Colon (tissue), 2 donors: Measurements from ENCODE around the gene S100A9.
"Not testable (repeated sequence)": the region's sequence is repeated elsewhere in the genome, so short reads cannot be mapped to it uniquely, and the experiment has no call there.

ENCODE experiments used
- FAIRE-seq: peaks from 2 replicates; lab custom pipeline; 2012; peaks lifted over from hg19 to GRCh38; lab: Jason Lieb, UNC
- donor health status: control.
- donor health status: control.

S100A9 gene

GRCh38 chr1:153345187-153346076, 12.2 kb upstream of the S100A9 start:
- no peak for FAIRE-seq

GRCh38 chr1:153346077-153346723, 11.5 kb upstream of the S100A9 start:
- FAIRE-seq, result no peak

- FAIRE-seq, result not testable (repeated sequence)
These were observed 10.6 kb upstream of the S100A9 start for GRCh38 chr1:153347049-153347448.

DNA sequence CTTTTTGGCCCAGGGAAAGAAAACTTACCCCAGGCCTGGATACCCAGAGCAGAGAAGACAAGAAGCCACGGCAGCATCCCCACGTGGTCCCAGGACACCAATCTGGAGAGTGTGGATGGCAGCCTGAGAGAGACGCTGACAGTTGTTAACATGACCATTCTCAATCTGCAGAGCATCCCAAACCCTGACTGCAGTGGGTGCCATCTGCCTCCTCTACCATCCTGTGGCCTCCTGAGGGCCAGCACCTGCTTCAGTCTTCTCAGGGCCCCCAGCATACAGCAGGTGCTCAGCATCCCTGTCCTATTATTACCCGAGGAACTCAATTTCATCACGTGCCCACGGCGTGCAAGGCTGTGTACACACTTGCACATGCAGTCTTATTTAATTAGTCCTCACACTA, 9.8 kb upstream of the S100A9 start:
- no peak for FAIRE-seq

- no peak for FAIRE-seq
These were observed 8.9 kb upstream of the S100A9 start, which contains the start of gene PGLYRP4 for GRCh38 chr1:153348511-153349362. TSS of gene PGLYRP4 (minus strand) at chr1:153348841. CDS start at chr1:153347932, 909 bp downstream.

GRCh38 chr1:153349363-153350320, 8.0 kb upstream of the S100A9 start:
- FAIRE-seq, result no peak

DNA sequence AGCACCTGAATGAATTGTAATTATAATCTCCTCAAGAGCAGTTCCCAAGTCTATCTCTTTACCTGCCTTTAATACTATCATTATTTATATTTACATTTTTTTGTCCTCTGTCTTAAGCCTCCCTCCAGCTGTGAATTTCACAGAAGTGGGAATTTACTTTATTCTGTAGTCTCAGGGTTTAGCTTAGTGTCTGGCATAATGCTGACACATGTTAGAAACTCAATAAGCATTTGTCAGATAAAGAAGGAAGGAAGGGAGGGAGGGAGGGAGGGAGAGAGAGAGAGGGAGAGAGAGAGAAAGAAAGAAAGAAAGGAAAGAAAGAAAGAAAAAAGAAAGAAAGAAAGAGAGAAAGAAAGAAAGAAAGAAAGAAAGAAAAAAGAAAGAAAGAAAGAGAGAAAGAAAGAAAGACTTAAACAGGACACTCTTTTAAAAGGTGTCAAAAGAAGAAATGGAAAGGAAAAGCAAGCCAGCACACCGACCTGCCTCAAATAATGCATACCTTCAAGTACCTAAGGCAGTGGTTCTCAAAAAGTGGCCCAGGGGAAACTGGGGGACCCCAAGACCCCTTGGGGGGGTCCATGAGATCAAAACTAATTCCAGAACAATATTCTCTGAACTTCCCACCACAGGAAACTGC, 7.2 kb upstream of the S100A9 start:
- no peak for FAIRE-seq

GRCh38 chr1:153352523-153352922, 5.1 kb upstream of the S100A9 start:
- no peak for FAIRE-seq

DNA sequence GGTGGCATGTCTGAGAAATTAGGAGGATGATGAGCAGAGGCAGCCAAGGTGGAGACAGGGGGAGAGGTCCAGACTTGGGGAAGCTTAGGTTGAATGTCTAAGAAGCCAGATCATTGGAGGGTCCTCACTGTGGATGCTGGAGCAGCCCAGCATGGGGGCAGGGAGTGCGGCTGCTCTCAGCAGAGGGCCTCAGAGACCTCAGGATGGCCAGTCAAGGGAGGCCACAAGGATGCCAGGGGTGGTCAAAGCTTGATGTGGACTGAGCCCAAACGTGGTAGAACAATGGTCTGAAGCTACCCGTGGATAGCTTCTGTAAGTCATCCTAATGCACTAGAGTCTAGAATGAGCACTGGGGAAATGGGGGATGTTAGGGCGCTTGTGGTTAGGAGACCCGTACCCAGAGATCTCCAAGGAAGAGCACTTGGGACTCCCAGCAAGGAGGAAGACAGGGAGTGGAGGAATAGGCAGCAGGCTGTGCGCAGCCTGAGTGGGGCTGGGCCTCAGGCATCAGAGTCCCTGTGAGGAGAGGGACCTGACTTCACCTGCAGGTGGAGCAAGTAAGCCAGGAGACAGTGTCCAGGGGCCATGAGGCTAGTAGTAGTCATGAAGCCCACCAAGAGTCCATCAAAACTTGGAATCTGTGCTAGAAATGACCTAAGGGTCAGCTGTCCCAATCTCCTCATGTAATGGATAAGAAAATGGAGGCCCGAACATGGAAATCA, 4.3 kb upstream of the S100A9 start:
- FAIRE-seq, result no peak

GRCh38 chr1:153354515-153355193, 3.0 kb upstream of the S100A9 start:
- FAIRE-seq, result no peak

DNA sequence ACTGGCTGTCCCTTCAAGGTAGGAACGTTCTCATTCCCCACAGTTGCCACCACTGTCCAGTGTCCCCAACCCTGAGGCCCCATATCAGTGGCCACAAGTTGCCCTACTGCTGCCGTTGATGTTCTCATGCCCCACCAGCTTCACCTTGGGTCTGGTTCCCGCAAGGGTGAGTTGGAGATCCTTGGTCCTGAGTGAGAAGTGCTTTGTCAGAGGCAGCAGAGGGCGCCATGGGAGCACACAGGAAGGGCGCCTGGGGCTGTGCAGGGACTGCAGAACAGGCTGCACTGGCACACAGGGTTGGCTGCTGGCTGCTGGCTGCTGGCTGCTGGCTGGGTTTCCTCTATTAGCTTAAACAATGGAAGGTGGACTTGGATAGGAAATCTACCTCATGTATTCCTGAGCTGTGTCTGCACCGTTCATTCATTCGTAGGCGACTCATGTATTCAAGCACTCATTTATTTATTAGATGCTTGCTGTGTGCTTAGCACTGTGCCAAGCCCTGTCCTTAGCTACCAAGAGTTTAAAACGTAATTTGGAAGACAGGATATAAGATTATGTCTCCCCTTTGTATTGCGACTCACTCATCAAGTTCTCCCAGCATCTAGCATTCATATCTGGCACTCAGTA, 2.1 kb upstream of the S100A9 start:
- FAIRE-seq, result no peak

GRCh38 chr1:153356392-153357075, 1.1 kb upstream of the S100A9 start:
- FAIRE-seq, result no peak

DNA sequence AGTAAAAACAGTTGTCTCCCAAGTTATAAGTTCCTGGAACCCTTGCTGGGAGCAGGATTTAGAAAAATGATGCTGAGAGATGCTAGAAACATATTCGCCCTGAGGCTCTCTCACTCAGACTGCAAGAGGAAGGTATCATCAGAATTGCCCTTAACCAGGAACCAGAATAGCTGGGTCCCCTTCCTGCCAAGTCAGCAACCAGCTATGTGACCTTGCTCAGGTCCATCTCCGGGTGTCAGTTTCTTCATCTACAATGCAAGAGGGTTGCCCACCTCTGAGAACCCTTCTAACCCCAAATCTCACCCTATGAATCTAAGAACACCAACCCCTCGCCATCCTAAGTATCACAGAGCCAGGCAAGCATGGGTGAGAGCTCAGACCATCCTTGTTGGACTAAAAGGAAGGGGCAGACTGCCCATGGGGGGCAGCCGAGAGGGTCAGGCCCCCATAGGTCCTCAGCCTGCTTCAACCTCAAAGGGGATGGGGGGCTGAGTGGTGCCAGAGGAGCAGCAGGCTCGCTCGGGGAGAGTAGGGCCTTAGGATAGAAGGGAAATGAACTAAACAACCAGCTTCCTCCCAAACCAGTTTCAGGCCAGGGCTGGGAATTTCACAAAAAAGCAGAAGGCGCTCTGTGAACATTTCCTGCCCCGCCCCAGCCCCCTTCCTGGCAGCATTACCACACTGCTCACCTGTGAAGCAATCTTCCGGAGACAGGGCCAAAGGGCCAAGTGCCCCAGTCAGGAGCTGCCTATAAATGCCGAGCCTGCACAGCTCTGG, 390 bp upstream of the S100A9 start:
- FAIRE-seq, result no peak

- no peak for FAIRE-seq
These were observed 979 bp downstream of the S100A9 start for GRCh38 chr1:153358691-153358975.

DNA sequence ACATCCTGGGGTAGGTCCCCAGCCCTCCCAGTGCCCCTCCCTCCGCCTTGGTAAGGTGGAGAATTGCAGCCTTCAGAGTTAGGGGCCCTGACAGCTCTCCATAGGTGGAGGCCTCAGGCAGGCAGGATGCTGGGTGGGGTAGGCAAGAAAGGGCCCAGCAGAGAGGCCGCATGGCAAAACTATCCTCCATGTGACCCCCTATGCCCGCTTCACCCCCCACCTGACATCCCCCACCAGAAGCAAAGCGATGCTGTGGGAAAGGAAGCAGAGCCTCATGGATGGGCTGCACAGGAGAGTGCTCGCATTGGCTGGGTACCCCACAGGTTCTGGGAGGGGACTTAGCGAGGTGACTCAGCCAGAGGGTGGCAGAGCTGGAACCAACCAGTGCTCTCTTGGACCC, 1.6 kb downstream of the S100A9 start:
- FAIRE-seq, result no peak

DNA sequence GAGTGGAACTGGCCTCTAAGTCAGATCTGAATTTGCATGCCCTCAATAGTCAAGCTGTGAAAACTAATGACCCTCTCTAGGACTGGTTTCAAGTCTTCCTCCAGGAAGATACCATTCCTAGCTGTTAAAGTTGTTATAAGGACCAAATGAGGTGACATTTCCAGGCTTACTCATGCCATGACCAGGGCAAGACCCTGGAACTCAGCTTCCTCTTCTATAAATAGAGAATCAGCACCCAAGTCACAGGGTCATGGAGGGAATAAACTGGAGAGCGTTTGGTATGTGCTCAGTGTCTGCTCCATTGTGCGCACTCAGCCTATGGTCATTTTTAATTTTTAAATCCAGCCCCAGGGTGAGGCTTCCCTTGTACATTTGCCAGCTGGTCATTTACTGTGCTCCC, 2.5 kb downstream of the S100A9 start:
- FAIRE-seq, result no peak

DNA sequence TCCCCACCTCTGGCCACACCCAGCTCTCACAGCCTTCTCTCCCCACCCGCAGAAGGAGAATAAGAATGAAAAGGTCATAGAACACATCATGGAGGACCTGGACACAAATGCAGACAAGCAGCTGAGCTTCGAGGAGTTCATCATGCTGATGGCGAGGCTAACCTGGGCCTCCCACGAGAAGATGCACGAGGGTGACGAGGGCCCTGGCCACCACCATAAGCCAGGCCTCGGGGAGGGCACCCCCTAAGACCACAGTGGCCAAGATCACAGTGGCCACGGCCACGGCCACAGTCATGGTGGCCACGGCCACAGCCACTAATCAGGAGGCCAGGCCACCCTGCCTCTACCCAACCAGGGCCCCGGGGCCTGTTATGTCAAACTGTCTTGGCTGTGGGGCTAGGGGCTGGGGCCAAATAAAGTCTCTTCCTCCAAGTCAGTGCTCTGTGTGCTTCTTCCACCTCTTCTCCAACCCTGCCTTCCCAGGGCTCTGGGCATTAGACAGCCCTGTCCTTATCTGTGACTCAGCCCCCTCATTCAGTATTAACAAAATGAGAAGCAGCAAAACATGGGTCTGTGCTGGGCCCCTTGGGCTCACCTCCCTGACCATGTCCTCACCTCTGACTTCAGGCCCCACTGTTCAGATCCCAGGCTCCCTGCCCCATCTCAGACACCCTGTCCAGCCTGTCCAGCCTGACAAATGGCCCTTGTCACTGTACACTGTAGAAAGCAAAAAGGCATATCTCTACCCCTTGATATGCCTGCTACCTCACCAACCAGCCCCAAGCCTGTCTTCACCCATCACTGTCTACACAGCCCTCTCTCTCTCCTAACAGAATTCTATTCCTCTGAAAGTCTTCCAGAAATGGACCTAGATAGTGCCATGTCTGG, 3.2 kb downstream of the S100A9 start:
- no peak for FAIRE-seq
